GM21825 (cell line): Measurements from ENCODE around the gene NLRP3.
"Not testable (repeated sequence)": the region's sequence is repeated elsewhere in the genome, so short reads cannot be mapped to it uniquely, and the experiment has no call there.

Experiments used
- ATAC-seq: cut with Tn5 transposase; IDR thresholded peaks from one replicate; pipeline ENCODE4 v1.9.1; 2021; ENCODE audit warnings: mild to moderate bottlenecking, moderate library complexity; ENCODE audit not compliant: unreplicated experiment

The NLRP3 gene

GRCh38 chr1:247468481-247469140 lies 52.6 kb downstream of the NLRP3 start:
- no peak for ATAC-seq

- no peak for ATAC-seq
Measured at GRCh38 chr1:247469141-247469535, 53.2 kb downstream of the NLRP3 start.

GRCh38 chr1:247470942-247471429 lies 55.0 kb downstream of the NLRP3 start:
- ATAC-seq, result not testable (repeated sequence)

- no peak for ATAC-seq
Measured at GRCh38 chr1:247471445-247472016, 55.6 kb downstream of the NLRP3 start.

- no peak for ATAC-seq
Measured at GRCh38 chr1:247472035-247472434, 56.1 kb downstream of the NLRP3 start.

GRCh38 chr1:247474367-247474766 lies 58.4 kb downstream of the NLRP3 start:
- ATAC-seq, result no peak

- ATAC-seq, result no peak
Measured at GRCh38 chr1:247475793-247476192, 59.8 kb downstream of the NLRP3 start.

- not testable (repeated sequence) for ATAC-seq
Measured at GRCh38 chr1:247476328-247477058, 60.5 kb downstream of the NLRP3 start.

- no peak for ATAC-seq
Measured at GRCh38 chr1:247482747-247483146, 66.8 kb downstream of the NLRP3 start.

GRCh38 chr1:247487057-247487456 lies 71.1 kb downstream of the NLRP3 start:
- peak; percentile 88 for ATAC-seq

GRCh38 chr1:247491328-247491727 lies 75.4 kb downstream of the NLRP3 start:
- no peak for ATAC-seq

GRCh38 chr1:247493106-247493505 lies 77.1 kb downstream of the NLRP3 start:
- no peak for ATAC-seq

- ATAC-seq, result no peak
Measured at GRCh38 chr1:247494767-247495166, 78.8 kb downstream of the NLRP3 start.

GRCh38 chr1:247496581-247497285 lies 80.8 kb downstream of the NLRP3 start:
- no peak for ATAC-seq
